NCI-H1436 (cell line): ENCODE results near the gene KCNQ1.

Source experiments
- DNase-seq: peaks from one replicate; lab custom pipeline; 2025; lab: John Stamatoyannopoulos, UW

KCNQ1 gene

DNA sequence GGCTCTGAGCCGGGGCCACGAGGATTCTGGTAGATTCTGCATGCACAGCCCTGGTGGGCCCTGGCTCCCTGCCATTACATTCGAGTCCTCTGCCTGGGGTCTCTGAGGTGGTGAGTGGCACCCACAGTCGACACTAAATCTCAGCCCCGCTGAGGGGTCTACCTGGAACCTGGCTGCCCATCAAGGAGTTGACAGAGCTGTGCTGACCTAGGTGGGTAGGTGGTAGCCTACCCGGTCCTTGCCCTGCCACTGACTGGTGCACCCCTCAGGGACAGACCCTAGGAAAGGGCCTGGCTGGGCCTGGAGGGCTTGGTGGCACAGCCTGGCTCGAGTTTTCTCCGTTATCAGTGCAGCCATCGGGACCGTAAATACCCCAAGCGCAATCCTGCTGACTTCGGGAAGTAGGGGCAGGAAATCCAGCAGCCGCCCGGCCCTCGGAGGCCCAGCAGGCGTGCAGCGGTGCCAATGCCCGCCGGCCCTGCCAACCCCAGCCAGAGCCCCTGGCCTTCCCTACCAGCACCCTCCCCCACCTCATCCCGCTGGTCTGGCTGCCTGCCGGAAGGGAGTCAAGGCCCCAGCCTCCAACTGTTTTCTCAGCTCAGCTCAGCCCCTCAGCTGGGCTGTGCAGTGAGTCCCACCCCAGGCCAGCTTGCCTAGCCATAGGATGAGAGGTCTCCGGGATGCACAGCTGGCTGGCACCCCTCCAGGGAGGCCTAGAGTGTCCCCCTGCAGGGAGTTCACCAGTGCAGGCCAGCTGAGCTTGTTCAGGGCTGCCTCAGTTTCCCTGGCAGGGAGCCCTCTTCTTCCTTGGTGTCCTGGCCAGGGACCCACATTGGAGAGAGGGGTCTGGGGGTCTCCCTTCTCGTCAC lies 335.4 kb downstream of the KCNQ1 start:
- DNase-seq = no peak

DNA sequence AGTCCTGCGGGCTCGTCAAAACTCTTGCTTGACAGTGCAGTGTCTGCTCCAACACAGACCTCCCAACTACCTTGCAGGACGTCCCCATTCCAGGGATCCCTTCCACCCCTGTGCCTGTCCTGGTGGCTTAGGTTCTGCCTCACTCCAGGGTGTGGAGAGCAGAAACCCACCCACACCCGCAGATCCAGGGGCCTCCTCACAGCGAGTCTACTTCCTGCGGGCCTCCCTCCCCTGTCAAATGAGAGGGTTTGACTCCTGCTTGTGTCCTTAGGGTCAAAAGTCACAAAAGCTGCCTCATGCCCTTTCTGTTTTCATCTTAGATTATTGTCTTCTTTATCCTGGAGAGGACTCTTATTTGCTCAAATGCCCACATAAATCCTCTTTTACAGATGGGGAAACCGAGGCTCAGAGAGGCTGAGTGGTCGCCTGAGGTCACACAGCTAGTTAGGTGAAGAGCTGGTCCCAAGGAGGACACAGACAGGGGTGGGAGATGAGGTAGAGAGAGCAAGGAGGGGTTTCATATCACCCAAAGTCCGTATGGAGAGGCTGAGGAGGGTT lies 336.1 kb downstream of the KCNQ1 start:
- DNase-seq = no peak

DNA sequence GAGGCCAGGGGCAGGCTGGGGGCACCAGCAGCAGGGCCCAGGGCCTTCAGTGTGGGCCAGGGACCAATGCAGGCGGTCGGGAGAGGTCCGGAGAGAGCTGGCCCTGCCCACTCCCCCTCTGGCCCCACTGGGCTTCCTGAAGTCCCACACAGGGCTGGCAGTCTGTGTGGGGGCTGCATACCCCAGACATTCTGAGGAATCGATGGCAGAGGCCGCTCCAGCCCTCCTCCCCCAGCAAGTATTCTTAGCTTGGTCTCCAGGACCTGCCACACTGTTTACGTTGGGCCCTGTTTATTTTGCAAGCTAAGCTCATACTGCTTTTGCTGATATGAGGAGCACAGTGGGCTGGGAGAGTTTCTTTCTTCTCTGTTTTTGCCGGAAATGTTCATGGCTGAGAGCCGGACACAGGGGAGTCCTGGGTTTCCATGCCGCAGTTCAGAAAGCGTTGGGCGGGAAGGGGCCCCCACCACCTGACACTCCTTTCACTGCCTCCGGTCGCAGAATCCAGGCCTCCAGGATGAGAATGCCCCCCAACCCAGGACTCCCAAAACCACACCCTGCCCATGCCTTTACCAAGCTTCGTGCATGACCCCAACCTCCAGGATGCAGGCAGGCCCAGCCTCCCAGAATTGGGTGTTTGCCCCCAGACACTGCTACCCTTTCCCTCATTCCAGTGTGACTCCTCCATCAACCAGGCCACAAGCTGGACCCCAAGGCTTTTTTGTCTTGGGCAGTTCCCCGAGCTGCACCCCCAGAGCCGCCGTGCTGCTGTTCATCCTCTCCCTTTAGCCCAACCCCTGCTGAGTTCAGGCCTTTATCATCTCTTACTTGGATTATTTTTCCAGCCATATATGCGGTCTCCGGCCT lies 336.8 kb downstream of the KCNQ1 start:
- DNase-seq = no peak

DNA sequence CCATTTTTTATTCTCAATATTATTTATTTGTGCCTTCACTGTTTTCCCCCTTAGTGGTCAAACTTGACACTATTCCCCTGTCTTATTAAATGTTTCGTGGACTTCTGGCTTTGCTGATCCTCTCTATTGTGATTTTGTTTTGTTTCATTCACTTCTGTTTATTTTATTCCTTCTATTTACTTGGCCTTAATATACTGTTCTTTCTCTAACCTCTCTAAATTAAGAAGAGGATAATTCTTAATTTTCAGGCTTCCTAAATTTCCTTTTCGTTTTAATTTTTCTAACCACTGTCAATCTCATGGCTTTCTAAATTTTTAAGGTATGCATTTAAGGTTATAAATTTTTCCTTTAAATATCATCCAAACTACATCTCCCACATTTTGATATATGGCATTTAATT lies 338.0 kb downstream of the KCNQ1 start:
- no peak for DNase-seq

DNA sequence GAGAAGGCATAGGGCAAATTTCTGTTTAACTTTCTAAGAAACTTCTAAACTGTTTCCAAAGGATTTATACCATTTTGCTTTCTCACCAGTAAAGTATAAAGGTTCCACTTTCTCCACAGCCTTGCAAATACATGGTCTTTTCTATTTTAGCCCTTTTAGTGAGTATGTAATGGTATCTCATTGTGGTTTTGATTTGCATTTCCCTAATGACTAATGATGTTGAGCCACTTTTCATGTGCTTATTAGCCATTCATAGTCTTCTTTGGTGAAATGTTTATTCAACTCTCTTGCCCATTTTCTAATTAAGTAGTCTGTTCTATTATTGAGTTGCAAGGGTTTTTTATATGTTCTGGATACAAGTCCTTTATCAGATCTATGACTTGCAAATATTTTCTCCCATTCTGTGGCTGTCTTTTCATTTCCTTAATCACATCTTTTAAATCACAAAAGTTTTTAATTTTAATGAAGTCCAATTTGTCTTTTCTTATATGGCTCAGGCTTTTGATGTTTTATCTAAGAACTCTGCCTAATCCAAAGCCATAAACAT lies 338.8 kb downstream of the KCNQ1 start:
- DNase-seq = no peak

DNA sequence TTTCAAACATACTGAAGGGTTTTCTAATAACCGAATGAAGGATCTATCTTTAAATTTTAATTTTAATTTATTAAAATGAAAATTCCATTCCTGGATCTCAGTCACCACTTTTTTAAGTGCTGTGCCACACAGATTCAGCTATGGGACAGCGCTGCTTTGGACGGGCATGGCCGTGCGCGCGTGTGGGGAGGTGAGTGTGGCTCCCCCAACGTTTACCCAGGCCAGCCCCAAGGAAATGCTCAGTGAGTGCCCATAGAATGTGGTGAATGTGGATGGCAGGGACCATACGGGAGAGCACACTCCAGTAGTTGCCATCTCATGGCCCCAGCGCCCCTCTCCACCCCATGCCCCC lies 343.0 kb downstream of the KCNQ1 start:
- DNase-seq = no peak

DNA sequence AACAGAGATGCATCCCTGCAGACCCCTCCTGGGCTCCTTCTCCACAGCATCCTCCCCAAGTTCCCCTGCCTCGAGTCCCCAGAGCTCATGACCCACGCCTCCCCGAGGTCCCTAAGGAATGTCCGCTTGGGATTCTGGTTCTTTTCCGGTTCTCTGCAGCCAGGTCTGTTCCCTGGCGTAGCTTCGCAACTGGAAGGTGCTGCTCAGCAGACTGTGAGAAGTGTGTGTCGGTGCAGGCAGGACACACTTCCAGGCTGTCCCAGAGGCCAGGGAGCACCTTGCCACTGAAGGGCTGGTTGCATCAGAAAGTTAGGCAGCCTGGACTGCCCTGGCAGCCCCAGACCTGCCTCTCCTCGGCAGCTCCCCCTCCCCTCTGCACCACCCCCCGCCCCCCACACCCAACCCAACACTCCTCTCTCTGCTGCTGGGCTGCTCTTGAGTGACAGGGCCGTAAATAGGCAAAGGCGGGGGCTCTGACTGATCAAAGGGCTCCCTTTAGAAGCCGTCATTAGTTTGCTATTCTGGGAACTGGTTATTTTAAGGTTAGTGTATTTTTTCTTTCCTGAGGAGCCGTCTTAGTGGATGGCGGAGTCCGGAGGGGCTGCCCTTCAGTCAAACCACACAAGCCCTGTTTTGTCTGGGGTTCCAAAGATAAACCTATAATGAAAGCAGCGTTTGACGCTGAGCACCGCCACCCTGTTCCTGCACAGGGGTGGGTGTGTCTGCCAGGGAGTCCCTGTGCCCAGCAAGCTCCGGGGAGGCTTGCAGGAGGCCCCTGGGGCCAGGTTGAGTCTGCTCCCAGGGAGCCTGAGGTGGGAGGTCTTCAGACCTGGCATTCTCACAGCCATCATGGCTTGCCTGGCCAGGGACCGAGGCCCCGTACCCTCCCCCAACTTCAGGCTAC lies 343.6 kb downstream of the KCNQ1 start:
- no peak for DNase-seq

- no peak for DNase-seq
Measured at GRCh38 chr11:2789331-2789730, 344.5 kb downstream of the KCNQ1 start.

DNA sequence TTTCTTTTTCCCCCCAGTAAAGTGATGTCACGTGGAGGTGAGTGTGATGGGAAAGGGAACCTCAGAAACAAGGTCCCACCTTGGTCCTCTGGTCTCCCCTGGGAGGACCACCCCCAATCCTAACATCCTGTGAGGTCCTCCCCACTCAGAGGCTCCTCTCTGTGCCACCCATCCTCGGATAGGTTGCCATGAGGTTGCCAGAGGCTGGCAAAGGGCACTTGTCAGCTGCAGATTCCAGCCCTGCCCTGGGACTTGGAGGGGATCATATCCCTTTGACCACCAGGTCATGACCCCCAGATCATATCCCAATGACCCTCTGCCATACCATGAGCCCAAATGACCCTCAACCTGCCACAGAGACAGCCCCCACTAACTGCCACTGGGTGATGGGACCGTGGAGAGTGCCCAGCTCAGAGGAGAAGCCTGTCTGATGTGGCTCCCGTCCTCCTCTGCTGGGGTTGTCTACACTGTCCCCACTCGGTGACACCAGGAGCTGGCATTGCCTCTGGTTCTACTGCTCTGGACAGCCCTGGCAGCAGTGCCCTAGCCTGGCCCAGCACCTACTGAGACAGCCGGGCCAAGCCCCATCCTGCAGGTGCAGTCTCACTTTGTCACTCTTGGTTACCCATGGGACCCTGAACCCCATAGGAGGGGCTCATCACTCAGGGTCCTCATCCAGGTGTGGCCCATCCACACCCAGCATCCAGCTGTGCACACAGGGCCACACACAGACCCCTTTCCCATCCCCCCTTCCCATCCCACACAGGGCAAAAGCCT lies 345.2 kb downstream of the KCNQ1 start:
- DNase-seq = no peak

GRCh38 chr11:2790568-2790921 lies 345.7 kb downstream of the KCNQ1 start:
- DNase-seq = no peak

DNA sequence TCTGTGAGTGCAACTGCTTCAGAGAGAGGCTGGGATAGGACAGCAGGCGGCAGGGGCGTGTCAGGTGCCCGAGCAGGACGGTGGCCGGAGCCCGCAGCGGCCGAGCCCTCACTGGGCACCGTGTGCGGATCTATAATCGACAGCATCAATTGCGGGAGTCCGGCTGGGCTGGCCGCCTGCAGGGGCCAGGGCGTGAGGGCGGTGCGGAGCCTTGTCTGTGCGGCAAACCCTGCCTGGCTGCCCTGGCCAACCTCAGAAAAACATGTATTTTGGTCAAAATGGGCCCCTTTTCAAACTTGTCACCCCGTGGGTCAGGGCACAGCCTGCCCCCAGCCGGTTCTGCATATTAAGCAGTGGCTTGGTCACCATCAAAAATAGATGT lies 346.3 kb downstream of the KCNQ1 start:
- no peak for DNase-seq

DNA sequence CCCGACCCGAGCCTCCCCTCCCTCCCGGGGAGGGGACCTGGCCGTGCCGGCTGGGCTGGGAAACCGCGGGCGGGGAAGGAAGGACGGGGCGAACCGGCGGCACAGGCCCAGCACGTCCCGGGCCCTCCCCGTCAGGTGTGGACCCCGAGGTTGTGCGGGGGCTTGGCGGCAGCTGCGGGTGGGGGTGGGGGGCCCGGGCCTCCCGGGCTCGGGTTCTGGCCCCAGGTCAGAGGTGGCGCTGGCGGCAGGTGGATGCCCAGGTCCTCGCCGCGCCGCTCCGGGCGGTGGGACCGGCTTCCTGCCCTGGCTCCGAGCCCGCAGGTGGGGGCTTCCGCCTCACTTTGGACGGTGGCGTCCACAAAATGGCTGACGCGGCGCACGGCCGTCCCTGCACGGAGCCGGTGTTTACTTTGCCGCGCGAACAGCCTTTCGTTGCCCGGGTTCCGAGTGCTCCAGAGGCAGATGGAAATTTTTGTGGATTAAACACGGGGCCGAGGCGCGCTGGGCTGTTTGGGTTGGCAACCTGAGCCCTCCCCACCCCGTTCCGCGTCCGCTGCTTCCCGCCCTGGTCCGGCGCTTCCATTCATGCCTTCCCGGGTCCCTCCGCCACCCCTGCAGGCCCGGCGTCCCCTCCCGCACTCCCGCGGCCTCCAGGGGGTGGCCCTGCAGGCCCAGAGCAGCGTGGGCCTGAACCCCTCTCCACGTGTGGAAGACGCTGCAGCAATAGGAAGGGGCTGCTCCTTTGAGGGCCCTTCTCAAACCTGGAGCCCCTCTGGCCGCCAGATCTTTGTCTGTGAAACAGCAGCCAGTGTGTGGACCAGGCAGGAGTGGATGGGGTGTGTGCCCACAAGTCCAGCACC lies 346.9 kb downstream of the KCNQ1 start:
- DNase-seq = no peak

DNA sequence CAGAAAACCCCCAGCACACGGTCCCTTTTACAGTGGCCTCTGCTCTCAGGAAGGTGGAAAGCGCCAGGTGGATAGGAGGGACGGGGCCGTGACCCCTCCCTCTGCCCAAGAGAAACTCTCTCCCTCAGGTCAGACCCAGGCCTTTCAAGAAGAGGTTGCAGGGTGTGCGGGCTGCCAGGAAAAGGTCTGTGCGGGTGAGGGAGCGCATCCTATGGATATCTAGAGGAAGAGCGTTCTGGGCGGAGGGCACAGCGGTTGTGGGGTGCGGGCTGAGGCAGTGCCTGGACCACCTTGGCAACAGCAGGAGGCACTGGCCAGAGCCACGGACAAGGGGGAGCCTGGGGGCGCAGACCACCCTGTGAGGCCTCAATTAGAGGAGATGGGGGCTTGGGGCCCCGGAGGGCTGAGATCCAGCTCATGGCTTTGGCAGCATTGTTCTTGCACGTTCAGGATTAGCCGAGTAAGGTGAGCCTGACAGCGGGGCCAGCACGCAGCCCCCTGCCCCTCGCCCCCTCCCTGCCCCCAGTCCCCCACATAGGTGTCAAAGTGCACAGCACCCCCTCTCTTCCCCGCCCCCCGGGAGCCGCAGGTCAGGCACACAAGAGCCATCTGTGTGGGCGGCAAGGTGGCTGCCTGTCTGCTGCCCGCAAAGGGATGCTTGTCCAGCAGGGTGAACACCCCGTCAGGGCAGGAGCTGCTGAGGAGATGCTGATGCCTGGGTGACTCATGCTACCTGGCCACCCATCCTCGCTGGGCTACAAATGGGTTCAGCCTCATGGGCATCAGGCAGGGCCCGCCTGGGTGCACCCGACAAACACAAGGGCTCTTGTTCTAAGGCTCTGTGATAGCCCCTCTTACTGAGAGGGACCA lies 347.8 kb downstream of the KCNQ1 start:
- no peak for DNase-seq

DNA sequence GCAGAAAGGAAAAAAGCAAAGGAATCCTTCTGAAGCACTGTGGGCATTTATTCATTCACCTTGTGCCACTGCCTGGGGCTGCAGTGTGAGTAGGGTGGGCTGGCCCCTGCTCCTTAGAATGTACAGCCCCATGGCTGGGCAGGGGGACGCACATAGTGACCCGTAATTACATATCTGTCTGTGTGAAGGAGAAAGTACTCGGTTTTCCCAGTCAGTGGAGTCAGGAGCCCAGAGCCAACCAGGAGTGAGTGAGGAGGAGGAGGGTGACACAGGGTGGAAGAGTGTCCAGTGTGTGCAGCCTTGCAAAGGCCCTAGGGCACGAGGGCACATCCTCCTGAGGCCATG lies 348.9 kb downstream of the KCNQ1 start:
- no peak for DNase-seq

GRCh38 chr11:2794046-2794967 lies 349.5 kb downstream of the KCNQ1 start:
- DNase-seq = no peak

DNA sequence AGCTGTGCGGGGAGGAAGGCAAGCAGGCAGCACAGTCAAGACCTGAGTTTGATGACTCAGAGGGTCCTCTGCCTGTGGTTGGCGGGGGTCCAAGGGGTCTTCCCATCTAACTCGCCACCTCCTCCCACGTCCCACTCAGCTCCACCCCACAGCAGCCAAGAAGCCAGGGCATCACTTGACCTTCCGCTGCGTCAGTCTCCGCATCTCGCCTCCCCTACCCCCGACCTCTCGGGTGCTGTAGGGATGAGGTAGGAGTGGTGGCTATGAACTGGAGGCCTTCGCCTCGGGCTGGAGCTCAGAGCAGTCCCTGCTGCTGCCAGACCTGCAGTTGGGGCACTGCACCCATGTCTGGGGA lies 350.1 kb downstream of the KCNQ1 start:
- no peak for DNase-seq

DNA sequence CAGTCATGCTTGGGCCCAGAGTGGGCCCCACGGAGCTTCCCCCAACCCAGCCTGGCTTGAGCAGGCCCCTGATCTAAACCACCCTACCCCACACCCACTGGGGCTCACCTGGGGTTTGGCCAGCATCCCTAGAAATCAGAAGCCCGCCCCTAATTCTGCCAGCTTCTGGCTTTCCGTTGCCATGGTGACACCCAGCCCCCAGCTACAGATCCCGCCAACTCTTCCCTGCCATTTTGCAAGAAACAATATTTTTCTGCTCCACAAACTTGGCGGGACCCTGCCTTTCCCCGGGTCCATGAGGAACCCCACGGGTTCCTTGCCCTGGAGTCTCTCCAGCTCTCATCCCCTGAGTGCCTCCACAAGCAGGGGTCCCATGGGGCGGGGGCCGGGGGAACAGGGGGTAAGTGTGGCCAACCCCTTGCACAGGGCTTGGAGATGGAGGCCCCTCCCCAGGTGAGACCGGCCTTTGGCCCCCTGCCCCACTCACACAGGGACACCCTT lies 350.7 kb downstream of the KCNQ1 start:
- no peak for DNase-seq

DNA sequence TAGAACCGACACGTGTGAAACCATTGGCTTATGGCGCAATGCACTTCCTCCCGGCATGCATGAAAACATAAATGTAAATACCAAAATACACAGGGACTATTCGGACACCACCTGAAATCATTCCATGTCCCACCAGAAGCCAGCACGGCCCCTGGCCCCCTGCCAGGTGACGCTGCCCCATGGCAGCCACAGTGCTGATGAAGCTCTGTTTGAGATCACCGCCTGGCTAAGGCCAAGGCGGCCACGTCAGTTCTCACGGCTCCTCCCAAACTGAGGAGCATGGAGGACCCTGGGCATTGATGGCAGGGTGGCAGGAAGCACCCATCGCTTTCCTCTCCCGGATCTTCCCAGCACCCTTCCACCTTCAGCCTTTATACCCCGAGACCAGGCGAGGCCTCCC lies 351.3 kb downstream of the KCNQ1 start:
- DNase-seq = no peak
